K562 (cell line): Measurements from ENCODE around the gene DEGS2. TPM values are rescaled to one million over a fixed set of nuclear protein-coding genes. Genes with fewer than 3 reads are reported as not detected.

Source experiments
- CCAR2 ChIP-seq: fragments of 200-400 bp; formaldehyde crosslinking; IDR thresholded peaks from 2 replicates; pipeline ENCODE4 v1.6.1; 2017; ENCODE audit warnings: mild to moderate bottlenecking, low read depth, low read length
- HNRNPK ChIP-seq: fragments of 200-400 bp; formaldehyde crosslinking; IDR thresholded peaks from one replicate; pipeline ENCODE4 v1.6.1; 2018; ENCODE audit warnings: mild to moderate bottlenecking, low read depth, low read length; ENCODE audit not compliant: poor library complexity, severe bottlenecking
- MTA2 ChIP-seq: fragments of 450-650 bp; IDR thresholded peaks from 2 replicates; pipeline ENCODE4 v1.6.1; 2016; ENCODE audit warnings: low read depth
- MXI1 ChIP-seq: IDR thresholded peaks from 2 replicates; pipeline ENCODE4 v1.6.1; 2011; ENCODE audit warnings: low read depth, mild to moderate bottlenecking, improper control_type of control experiment, low read length
- SP1 ChIP-seq: sonication (generic); formaldehyde crosslinking; IDR thresholded peaks from 2 replicates; pipeline ENCODE4 v1.8.1; 2022; ENCODE audit warnings: mild to moderate bottlenecking, missing genetic modification reagents
- TBP ChIP-seq: optimal IDR thresholded peaks from 2 replicates; pipeline ENCODE3; 2011; ENCODE audit warnings: low read depth, low read length, improper control_type of control experiment
- ZNF699 ChIP-seq: fragments of 250-450 bp; sonication (Bioruptor Pico); IDR thresholded peaks from 2 replicates; pipeline ENCODE4 v1.8.0; 2021; ENCODE audit warnings: mild to moderate bottlenecking, moderate library complexity; ENCODE audit not compliant: insufficient replicate concordance
- ZNF75A ChIP-seq: fragments of 450-650 bp; formaldehyde crosslinking; IDR thresholded peaks from 2 replicates; pipeline ENCODE4 v1.4.0; 2020; ENCODE audit warnings: mild to moderate bottlenecking
- polyA plus RNA-seq, 8 experiments: library from polyadenylated mRNA; depleted of rRNA in 4 of 8; stranded (reverse) in 5 of 8; unstranded in 3 of 8; fragments of >200 nt; fragmentation: Nextera tagmentation in 2 of 8; fragmentation: Illumina TruSeq in 1 of 8; extraction: Ambion mirVana in 2 of 8; extraction: Trizol in 1 of 8; gene quantifications; 2 replicates each; pipeline versions ENCODE4 v1.2.1 to v1.2.3, GENCODE V29; 2011 to 2014; ENCODE audit warnings: inconsistent platforms in 1 of 8, missing spikeins in 1 of 8
- total RNA-seq, 7 experiments: library from RNA; depleted of rRNA in 6 of 7; stranded (reverse); fragments of >200 nt in 6 of 7; fragmentation: Illumina TruSeq in 2 of 7; extraction: Trizol in 2 of 7; gene quantifications; 2 replicates each; pipeline versions ENCODE4 v1.2.1 to v1.2.3, GENCODE V29; 2011 to 2021; ENCODE audit warnings: low replicate concordance in 1 of 7
- TF ChIP-seq, protein P1 (sequence below): sonication (generic); formaldehyde crosslinking; IDR thresholded peaks from 2 replicates; pipeline ENCODE4 v1.8.0; 2022; ENCODE audit warnings: missing genetic modification reagents, mild to moderate bottlenecking, borderline replicate concordance
- TF ChIP-seq, protein P2 (sequence below): fragments of 250-450 bp; sonication (Bioruptor Pico); IDR thresholded peaks from 2 replicates; pipeline ENCODE4 v1.4.0; 2020; ENCODE audit warnings: mild to moderate bottlenecking, moderate library complexity
- TF ChIP-seq, protein P3 (sequence below): IDR thresholded peaks from 3 replicates; pipeline ENCODE4 v1.6.1; 2011; ENCODE audit warnings: borderline replicate concordance, mild to moderate bottlenecking; ENCODE audit not compliant: insufficient read length, insufficient read depth
- TF ChIP-seq, protein P4 (sequence below): fragments of 450-650 bp; IDR thresholded peaks from 2 replicates; pipeline ENCODE4 v1.6.1; 2017; ENCODE audit warnings: antibody characterized with exemption
- TF ChIP-seq, protein P5 (sequence below): fragments of 450-650 bp; IDR thresholded peaks from 2 replicates; pipeline ENCODE4 v1.6.1; 2017; ENCODE audit warnings: antibody characterized with exemption, mild to moderate bottlenecking

The DEGS2 gene
- total and polyA plus RNA-seq, 9 of the 15 experiments (the other 6 are each of a cell fraction or from before 2014, with no cell fraction given): 0.22 to 2.9 (median 0.70) TPM

DNA sequence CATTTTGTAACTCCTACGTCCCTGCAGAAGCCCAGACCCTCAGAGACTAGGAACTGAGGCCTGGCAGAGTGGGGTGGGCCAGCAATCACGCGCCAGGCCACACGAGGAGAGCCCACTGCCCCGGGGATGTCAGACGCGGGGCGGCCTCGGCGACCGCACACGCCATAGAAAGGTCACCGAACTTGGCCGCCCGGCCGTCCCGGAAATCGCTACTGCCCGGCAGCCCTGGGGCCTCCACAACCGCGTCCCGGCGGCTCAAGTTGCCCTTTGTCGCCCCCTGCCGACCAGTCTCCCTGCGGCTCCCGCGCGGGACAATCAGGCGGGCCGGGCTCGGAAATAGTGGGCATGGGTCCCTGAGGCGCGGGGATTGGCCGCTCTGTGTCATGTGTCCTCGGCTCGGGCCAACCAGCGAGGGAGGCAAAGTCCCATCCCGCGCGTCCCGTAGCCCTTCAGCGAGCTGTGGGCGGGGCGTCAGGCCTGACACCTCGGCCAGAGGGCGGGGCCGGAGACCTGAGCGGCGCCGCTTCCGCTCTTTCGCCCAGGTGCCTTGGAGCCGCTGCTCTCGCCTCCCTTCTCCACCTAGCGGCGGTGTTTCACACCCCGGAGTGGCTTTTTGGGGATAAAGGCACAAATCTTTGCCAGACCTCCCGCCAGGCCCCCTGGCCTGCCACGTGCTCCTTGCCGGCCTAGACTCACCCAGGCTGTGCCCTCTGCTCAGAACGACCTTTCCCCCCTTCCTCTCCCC lies 33.4 kb upstream of the DEGS2 start (continued):
- TF ChIP-seq, protein P1, sequence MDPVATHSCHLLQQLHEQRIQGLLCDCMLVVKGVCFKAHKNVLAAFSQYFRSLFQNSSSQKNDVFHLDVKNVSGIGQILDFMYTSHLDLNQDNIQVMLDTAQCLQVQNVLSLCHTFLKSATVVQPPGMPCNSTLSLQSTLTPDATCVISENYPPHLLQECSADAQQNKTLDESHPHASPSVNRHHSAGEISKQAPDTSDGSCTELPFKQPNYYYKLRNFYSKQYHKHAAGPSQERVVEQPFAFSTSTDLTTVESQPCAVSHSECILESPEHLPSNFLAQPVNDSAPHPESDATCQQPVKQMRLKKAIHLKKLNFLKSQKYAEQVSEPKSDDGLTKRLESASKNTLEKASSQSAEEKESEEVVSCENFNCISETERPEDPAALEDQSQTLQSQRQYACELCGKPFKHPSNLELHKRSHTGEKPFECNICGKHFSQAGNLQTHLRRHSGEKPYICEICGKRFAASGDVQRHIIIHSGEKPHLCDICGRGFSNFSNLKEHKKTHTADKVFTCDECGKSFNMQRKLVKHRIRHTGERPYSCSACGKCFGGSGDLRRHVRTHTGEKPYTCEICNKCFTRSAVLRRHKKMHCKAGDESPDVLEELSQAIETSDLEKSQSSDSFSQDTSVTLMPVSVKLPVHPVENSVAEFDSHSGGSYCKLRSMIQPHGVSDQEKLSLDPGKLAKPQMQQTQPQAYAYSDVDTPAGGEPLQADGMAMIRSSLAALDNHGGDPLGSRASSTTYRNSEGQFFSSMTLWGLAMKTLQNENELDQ: no peak
- TF ChIP-seq MTA2 (no peak), SP1 (CRISPR knock-in tag) (peak; percentile 95), ZNF75A (CRISPR knock-in tag) (no peak), ZNF699 (CRISPR knock-in tag) (no peak), CCAR2 (no peak), MXI1 (no peak), HNRNPK (no peak), TBP (peak; percentile 48)
- TF ChIP-seq, protein P2, sequence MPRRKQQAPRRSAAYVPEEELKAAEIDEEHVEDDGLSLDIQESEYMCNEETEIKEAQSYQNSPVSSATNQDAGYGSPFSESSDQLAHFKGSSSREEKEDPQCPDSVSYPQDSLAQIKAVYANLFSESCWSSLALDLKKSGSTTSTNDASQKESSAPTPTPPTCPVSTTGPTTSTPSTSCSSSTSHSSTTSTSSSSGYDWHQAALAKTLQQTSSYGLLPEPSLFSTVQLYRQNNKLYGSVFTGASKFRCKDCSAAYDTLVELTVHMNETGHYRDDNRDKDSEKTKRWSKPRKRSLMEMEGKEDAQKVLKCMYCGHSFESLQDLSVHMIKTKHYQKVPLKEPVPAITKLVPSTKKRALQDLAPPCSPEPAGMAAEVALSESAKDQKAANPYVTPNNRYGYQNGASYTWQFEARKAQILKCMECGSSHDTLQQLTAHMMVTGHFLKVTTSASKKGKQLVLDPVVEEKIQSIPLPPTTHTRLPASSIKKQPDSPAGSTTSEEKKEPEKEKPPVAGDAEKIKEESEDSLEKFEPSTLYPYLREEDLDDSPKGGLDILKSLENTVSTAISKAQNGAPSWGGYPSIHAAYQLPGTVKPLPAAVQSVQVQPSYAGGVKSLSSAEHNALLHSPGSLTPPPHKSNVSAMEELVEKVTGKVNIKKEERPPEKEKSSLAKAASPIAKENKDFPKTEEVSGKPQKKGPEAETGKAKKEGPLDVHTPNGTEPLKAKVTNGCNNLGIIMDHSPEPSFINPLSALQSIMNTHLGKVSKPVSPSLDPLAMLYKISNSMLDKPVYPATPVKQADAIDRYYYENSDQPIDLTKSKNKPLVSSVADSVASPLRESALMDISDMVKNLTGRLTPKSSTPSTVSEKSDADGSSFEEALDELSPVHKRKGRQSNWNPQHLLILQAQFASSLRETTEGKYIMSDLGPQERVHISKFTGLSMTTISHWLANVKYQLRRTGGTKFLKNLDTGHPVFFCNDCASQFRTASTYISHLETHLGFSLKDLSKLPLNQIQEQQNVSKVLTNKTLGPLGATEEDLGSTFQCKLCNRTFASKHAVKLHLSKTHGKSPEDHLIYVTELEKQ: no peak
- TF ChIP-seq, protein P3, sequence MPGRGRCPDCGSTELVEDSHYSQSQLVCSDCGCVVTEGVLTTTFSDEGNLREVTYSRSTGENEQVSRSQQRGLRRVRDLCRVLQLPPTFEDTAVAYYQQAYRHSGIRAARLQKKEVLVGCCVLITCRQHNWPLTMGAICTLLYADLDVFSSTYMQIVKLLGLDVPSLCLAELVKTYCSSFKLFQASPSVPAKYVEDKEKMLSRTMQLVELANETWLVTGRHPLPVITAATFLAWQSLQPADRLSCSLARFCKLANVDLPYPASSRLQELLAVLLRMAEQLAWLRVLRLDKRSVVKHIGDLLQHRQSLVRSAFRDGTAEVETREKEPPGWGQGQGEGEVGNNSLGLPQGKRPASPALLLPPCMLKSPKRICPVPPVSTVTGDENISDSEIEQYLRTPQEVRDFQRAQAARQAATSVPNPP: no peak
- TF ChIP-seq, protein P4, sequence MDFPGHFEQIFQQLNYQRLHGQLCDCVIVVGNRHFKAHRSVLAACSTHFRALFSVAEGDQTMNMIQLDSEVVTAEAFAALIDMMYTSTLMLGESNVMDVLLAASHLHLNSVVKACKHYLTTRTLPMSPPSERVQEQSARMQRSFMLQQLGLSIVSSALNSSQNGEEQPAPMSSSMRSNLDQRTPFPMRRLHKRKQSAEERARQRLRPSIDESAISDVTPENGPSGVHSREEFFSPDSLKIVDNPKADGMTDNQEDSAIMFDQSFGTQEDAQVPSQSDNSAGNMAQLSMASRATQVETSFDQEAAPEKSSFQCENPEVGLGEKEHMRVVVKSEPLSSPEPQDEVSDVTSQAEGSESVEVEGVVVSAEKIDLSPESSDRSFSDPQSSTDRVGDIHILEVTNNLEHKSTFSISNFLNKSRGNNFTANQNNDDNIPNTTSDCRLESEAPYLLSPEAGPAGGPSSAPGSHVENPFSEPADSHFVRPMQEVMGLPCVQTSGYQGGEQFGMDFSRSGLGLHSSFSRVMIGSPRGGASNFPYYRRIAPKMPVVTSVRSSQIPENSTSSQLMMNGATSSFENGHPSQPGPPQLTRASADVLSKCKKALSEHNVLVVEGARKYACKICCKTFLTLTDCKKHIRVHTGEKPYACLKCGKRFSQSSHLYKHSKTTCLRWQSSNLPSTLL: no peak
- TF ChIP-seq, protein P5, sequence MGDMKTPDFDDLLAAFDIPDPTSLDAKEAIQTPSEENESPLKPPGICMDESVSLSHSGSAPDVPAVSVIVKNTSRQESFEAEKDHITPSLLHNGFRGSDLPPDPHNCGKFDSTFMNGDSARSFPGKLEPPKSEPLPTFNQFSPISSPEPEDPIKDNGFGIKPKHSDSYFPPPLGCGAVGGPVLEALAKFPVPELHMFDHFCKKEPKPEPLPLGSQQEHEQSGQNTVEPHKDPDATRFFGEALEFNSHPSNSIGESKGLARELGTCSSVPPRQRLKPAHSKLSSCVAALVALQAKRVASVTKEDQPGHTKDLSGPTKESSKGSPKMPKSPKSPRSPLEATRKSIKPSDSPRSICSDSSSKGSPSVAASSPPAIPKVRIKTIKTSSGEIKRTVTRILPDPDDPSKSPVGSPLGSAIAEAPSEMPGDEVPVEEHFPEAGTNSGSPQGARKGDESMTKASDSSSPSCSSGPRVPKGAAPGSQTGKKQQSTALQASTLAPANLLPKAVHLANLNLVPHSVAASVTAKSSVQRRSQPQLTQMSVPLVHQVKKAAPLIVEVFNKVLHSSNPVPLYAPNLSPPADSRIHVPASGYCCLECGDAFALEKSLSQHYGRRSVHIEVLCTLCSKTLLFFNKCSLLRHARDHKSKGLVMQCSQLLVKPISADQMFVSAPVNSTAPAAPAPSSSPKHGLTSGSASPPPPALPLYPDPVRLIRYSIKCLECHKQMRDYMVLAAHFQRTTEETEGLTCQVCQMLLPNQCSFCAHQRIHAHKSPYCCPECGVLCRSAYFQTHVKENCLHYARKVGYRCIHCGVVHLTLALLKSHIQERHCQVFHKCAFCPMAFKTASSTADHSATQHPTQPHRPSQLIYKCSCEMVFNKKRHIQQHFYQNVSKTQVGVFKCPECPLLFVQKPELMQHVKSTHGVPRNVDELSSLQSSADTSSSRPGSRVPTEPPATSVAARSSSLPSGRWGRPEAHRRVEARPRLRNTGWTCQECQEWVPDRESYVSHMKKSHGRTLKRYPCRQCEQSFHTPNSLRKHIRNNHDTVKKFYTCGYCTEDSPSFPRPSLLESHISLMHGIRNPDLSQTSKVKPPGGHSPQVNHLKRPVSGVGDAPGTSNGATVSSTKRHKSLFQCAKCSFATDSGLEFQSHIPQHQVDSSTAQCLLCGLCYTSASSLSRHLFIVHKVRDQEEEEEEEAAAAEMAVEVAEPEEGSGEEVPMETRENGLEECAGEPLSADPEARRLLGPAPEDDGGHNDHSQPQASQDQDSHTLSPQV: peak; percentile 82
